ENCODE measurements around the gene AQP12A.
"Not testable (repeated sequence)": the region's sequence is repeated elsewhere in the genome, so short reads cannot be mapped to it uniquely, and the experiment has no call there.

The AQP12A gene

DNA sequence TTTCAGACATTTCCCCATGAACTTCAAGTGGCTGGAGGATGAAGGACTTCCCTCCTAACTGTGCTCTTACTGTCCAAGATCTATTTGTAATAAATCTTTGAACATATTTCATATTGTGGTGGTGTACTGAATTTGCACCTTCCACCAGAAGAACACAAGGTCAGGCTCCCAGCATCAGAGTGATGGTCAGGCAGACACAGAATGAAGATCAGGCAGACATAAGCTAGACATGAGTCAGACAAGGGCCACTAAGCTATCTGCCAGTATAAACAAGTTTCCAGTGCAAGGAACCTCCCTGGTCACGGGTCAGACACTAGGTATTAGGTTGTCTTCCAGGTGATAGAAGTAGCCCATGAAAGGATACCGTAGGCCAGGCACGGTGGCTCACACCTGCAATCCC, 29.0 kb upstream of the AQP12A start:
- DNase-seq (ENCODE audit: low read depth) = no peak

DNA sequence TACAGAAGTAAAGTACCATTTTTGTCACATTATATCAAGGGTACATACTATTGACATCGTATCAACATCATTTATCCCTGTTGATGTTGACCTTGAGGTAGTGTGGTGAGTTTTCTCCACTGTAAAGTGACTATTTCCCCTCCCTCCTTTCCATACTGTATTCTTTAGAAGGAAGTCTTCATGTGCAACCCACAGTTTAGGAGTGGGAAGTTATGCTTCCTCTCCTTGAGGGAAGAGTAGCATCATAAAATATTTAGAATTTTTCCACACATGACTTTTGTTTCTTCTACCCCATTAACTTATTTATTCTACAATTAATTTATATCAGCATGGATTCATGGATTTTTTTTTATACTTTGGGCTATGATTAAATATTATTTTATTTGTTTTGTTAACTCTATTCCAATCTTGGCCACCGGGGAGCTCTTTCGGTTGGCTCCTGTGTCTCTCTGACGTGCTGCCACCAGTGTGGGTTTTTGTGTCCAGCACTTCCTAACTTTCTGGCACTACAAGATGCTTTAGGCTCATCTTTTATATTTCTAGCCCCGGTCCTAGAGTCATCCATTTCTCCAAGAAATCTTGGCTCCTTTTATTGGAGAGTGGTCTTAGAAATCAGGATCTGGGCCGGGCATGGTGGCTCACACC, 28.0 kb upstream of the AQP12A start:
- no peak for DNase-seq (ENCODE audit: low read depth)

DNA sequence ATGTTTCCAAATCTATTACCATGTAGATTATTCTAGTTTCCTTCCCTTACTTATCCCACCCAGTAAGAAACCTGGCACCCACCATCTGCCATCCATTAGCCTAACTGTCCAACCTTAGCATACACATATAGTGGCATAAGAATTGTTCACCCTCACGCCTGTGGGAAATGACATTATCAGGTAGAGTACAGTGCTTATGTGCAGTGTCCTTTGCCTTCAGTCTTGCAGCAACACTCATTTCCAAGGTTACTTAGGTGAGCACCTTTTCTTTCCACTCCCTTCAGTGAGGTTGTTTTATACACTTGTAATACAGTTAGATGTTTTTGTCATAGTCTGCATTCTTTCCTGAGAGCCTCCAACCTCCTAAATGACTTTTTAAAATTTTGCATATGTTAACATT, 27.0 kb upstream of the AQP12A start:
- DNase-seq (ENCODE audit: low read depth) = no peak

DNA sequence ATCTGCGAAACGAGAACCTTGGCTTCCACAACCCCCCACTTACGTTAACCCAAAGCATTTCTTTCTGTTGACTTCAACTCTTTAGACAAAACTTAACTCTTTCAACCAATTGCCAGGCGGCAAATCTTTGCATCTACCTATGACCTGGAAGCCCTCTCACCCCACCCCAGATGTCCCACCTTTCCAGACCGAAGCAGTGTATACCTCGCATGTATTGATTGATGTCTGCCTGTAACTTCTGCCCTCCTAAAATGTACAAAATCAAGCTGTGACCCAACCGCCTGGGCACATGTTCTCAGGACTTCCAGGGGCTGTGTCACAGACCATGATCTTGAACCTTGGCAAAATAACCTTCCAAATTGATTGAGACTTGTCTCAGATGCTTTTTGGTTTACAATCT, 21.3 kb upstream of the AQP12A start:
- DNase-seq (ENCODE audit: low read depth) = no peak

DNA sequence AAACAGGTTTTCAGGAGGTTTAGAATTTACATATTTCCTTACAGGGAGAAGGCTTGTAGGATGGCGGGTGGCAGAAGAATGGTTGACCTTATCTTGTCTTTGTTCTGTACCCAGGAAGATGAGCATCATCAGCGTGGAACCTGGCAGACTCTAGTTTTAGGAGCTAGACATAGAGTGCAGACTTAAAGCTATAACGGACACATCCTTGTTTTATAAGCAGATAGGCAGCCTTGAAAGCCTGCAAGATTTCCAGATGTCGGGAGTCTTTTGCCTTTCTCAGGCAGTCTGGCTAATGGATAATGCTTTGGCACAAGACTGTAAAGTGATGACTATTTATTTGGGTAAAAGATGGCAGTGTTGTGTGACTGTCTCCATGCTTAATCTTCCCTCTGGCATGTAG, 20.7 kb upstream of the AQP12A start:
- no peak for DNase-seq (ENCODE audit: low read depth)

DNA sequence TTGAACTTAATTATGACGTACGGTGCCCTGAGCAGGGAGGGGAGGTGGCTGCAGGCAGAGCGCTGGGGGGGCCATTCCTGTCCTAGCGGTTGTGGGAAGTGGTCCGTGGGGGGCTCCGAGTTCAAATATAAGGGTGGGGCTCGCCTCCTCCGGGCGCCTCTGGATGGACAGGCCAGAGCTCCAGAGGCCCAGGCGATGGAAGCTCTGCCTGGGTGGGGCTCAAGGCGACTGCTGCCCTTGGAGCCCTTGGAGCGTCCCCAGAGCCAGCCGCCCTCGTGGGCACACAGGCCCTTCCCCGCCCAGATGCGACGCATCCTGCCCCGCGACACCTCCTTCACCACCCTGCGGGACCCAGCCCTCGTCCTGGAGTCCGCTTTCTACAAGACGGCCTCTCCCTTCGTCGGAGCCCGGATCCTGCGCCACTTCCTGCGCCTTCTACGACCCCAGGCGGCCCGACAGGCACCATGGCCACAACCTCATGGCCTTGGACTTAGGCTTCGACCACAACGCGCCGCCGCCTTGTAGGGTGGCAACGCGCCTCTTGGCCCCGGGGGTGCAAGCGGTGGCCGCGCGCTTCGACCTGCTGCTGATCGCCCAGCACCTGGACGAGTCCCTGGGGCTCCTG, 19.5 kb upstream of the AQP12A start:
- no peak for DNase-seq (ENCODE audit: low read depth)

DNA sequence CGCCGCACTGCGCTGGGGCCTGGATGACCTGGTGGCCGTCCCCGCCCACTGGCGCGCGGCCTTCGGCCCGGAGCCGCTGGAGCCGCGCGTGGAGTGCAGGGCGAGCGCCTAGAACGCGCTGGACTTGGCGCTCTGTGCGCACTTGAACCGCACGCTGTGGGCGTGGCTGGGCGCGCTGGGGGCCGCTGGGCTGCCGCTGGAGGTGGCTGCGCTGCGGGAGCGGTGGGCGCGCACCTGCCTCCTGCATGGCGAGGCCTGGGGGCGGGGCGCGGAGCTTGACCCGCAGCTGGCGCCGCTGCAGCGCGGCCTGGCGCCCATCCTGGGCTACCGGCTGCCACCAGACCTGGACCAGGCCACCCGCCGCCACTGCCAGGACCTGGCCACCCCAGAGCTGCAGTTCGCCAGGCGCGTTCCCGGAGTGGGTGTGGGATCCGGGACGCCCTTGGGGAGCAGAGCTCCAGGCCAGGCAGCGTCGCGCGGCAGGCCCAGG, 18.9 kb upstream of the AQP12A start:
- DNase-seq (ENCODE audit: low read depth) = no peak

DNA sequence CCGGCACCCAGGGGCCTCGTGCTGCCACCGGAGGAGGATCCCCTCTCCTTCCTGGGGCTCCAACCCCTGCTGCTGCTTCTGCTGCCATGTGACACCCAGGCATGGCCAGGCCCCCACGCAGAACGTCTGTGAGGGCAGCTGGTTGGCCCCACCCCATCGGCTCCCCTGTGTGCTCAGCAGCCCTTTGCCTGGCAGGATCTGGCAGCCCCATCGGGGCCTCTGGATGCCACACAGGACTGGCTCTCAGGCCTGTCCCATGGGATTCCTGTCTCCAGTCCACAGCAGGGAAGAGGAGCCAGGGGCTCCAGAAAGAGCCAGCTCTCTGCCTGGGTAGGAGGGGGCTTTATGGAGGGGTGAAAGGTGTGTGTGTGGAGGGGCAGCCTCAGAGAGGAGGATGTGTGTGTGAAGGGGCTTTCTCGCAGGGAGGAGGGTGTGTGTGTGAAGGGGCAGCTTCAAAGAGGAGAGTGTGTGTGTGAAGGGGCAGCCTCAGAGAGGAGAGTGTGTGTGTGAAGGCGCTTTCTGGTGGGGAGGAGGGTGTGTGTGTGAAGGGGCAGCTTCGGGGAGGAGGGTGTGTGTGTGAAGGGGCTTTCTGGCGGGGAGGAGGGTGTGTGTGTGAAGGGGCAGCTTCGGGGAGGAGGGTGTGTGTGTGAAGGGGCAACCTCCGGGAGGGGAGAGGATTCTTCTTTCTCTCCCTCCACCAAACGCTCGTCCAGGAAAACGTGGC, 17.0 kb upstream of the AQP12A start:
- not testable (repeated sequence) for DNase-seq (ENCODE audit: low read depth)

DNA sequence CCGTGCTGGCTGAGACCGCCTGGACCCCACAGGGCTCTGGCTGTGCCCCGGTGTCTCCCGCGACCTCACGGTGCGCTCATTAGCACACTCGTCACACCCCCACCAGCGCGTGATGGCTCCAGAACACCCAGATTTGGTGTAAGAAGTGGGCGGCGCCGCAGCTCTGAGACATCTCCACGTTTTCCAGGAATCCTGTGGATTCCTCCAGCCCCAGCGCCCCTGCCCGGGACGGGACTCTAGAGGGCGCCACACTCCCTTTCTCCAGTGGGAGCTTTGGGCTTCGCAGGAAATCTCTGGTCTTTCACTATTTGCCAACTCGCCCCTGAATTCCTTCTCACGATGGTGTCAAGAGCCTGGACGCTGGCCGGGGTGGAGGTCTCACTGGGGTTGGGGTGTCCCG, 16.3 kb upstream of the AQP12A start:
- DNase-seq (ENCODE audit: low read depth) = not testable (repeated sequence)

DNA sequence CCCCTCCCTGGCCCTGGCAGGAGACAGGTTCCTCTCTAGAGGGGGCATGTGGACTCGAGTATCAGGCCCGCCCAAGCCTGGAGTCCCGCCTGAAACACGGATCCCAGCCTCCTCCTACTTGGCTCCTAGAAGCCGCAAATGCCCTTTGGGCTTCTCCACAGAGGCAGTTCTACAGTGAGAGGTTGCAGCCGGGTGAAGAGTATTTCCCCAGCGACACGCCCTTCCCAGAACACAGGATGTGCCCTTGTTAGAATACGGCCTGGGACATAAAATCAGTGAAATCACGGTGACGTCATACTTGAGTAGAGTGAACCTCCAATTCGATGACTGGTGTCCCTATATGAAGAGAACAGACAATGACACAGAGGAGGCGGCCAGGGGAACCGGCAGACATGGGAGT, 13.6 kb upstream of the AQP12A start:
- not testable (repeated sequence) for DNase-seq (ENCODE audit: low read depth)

DNA sequence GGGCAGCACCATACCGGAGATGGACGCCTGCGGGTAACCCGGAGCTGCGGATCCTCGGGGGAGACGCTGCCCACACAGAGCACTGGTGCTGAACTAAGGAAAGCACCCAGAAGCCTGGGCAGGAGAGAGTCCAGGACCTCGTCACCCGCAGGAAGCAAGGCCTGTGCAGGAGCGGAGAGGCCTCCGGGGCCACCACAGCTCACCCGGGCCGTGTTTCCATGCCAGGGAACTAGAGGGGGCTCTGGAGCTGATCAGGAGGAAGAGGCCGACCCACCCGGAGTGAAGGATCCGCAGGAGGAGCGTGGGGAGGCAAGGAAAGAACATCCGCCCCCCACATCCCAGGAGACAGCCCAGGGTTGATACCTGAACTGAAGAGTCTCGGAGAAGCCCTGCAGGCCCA, 12.8 kb upstream of the AQP12A start:
- DNase-seq (ENCODE audit: low read depth) = not testable (repeated sequence)

DNA sequence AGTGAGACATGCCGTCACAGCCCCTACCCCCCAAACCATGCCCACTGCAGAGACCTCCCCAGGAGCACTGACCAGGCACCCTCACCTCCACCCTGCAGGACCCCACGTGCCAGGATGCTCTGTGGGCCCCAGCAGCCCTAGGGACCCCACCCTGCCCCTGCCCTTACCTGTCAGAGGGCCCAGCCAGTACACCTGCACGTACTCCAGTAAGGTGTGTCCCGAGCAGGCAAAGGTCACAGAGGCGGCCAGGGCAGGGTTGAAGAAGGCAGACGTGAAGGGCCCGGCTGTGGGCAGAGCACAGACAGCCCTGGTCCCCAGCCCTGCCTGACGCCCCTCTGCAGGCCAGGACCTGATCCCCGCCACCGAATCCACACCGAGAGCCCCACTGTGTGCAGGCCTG, 11.5 kb upstream of the AQP12A start:
- not testable (repeated sequence) for DNase-seq (ENCODE audit: low read depth)

DNA sequence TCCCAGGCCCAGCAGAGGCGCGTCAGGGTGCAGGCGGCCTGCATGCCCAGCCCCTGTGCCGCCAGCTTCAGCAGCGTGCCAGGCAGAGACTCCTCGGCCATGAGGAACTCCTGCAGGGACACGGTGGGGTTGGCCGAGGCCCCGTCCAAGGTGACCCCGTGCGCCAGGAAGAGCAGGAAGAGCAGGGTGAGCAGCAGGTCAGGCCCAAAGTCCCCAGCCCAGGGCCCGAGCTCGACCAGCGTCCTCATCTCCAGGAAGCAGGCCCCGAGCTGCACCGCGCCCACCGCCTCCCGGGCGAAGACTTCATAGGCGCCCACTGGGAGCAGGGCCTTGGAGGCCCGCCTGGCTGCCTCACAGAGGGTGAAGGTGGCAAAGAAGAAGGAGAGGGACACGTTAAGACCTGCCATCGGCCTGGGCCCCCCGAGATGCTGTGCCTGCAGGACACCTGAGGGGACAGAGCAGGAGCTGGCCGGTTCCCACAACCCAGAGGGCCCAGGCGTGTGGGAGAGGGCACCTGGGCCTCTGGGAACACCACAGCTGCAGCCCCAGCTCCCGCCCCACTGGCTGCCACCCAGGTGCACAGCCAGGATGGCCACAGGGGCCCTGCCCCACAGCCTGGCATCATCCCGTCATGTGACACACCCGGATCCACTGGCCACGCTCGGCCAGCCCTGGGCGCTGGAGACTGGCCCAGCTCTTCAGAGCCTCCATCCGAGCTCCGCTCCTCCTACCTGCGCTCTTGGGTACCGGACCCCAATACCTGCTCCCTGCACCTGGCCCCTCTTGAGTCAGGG, 9.0 kb upstream of the AQP12A start, which contains the start of gene AQP12B:
Gene AQP12B (minus strand): TSS at position 455 of the 794 bp plus-strand sequence. CDS start 48 bp downstream, at position 407.
- not testable (repeated sequence) for DNase-seq (ENCODE audit: low read depth)

DNA sequence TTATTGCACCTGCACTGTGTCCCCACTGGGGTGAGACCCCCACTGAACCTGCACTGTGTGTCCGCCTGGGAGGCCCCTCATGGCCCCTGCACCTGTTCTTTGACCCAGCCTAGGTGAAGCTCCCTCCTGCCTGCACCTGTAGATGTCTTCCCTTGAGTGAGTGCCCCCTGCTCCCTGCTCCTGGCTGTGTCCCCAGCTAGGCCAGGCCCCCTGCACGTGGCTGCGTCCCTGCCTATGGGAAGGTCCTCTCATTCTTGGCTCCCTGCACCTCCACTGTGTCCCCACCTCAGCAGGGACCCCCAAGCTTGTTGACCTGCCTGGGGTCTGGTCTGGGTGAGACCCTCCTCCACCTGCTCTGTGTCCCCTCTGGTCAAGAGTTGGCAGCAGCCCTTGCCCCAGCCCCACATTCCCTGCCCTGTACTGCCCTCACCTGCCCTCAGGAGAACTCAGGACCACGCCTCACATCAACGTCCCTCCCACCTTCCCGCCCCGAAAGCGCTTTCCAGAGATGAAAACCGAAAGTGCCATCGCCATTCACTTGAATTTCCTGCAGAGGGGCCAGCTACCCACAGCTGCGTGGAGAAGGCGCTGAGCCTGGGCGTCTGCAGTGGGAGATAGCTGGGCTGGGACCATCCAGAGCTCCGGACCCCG, 8.2 kb upstream of the AQP12A start:
- not testable (repeated sequence) for DNase-seq (ENCODE audit: low read depth)

DNA sequence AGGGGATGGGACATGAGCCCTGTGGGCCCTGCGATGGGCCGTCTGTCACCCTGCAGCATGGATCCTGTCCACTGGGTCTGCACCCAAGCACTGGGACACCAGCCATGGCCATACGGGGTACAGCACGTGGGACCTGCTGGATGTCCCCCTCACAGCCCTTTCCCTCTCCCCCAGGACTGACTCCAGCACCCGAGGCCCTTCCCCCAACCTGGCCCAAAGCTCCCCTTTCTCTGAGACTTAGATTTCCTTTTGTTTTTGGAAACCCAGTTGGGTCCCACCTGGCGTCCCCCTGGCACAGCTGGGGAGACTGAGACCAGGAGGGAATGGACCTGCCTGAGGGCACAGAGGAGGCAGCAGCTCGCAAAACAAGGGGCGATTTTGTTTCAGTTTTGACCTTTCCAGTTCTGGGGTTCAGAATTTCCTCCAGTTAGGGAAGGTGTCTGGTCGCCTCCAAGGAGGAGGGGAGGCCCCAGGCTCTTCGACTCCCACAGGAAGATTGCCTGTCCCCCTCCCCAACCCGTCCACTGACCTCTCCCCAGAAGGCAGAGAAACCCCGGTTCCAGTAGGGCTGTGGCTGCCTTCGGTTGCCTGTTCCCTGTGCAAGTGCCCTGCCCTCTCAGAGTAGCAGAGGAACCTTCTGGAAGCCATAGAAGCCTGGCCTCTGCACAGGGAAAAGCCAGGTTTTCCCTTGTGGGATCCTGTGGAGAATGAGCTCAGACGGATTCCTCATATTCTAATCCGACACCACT, 7.5 kb upstream of the AQP12A start:
- not testable (repeated sequence) for DNase-seq (ENCODE audit: low read depth)

DNA sequence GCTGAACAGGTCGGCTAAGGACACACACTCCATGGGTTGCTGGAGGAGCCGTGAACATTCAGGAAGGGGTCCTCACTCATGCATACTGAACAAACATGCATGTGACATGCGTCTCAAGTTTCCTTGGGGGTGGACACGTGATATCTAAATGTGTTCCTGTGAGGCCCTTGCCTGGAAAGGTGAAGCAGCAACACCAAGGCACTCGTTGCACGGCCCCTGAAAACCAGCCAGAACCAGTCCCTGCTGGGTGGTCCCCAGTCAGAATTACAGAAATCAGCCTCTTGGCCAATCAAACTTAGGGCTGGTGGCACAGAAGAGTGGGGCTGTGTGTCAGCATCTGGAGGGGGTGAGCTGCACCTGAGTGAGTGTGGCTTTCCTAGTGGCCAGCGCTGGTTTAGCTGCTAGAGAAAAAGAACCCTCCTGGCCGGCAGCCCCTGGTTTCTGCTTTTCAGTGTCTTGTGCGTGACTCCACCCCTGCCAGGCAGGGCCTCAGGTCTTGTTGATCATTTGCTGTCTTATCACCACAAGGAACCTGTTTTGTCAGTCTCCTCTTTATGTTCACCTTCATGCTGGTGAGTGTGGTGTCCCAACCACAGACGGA, 5.8 kb upstream of the AQP12A start:
- no peak for DNase-seq (ENCODE audit: low read depth)

DNA sequence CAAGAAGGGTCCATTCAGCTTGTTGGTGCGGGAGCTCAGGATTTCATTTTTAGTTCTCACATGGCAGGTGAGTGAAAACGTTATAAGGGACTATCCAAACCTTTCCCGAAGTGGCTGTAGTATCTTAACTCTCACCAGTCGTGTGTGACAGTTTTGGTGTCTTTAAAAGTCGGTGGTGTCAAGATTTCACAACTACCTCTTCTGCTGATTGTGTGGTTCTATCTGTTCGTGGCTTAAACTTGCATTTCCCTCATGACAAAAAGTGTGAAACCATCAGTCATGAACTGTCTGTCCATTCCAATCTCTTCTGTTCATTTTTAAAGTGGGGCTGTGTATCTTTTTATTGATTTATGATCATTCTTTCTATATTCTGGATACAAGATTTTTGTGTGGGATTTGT, 5.2 kb upstream of the AQP12A start:
- DNase-seq (ENCODE audit: low read depth) = no peak

DNA sequence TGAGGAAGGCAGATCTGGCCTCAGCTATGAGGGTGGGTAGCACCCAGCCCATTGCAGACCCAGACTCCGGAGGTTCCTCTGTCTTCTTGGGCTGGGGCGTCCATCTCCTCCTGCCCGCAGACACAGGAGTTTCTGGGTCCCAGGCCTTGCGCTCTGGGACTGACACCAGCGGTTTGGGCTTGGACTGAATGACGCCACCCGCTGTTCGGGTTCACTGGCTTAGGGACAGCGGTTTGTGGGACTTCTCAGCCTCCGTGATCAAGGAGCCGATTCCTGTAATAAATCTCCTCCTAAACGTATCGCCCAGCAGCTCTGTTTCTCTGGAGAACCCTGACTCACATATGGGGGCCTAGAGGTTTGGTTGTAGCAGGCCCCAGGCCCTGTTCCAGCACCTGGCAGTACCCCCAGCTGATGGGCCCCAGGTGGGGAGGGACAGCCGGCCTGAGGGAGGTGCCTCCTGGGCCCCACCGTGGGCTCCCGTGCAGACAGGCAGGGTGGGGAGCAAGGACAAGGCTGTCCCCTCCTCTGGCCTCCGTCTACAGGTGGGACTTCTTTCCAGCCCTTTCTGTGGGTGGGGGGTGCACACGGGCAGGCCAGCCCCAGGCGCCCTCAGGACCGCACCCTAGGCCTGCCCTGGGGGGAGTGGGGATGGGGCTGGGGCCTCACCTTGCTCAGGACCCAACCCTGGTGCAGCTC, 4.5 kb upstream of the AQP12A start:
- no peak for DNase-seq (ENCODE audit: low read depth)

DNA sequence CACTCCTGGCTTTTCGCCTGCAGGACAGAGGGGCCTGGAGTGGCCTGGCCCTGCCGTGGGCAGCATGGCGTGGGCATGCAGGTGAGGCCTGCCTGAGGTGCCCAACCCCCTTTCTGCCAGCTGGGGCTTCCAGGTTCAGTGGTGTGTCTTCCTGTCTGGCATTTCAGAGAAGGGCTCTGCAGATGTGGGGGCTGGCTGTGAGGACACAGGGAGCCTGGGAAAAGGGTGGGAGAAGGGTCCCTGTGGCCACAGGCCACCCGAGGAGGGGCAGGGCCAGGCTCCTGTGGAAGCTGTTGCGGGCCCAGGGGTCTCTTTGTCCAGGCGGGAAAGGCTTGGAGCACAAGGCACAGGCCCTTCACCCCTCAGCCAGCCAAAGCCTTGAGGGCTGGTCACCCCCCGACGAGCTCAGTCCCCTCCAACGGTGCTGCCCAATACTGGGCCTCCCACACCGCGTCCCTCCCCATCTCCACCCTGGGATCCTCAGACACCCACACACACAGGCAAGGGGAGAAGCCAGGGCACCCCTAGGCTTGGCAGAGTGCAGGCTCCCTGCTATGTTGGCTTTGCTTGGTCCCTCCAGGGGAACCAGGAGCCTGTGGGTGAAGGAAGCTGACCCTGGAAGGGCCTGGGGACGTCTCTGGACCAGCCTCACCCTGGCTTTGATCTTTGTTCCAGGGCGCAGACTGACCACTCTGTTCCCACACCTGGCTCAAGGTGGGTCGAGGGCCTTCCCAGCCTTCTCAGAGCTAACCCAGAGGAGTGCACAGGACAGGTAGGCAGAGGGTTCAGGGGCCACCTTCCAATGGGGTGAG, 3.7 kb upstream of the AQP12A start:
- DNase-seq (ENCODE audit: low read depth) = no peak

All from stimulated activated CD8-positive, alpha-beta memory T cell treated with anti-CD3 and anti-CD28 coated beads, Interleukin-7, amount 100 ng/mL, for 24 hours (primary cell).